Measurements from ENCODE around the gene HYAL3. TPM values are rescaled to one million over a fixed set of nuclear protein-coding genes. Genes with fewer than 3 reads are reported as not detected.
A peak's percentile ranks its signal among the peaks of the same experiment; 100 is the strongest.
"Not testable (repeated sequence)": the region's sequence is repeated elsewhere in the genome, so short reads cannot be mapped to it uniquely, and the experiment has no call there.

Gene HYAL3
- total RNA-seq, 1 experiment from 2014 or later: 3.1 TPM

GRCh38 chr3:50249457-50249856, 49.7 kb downstream of the HYAL3 start:
- H3K27me3 ChIP-seq (replicated peaks): no peaks in the 10 kb centered on the region
- no peaks in the 10 kb centered on the region for H3K9me3 ChIP-seq (replicated peaks)
- H3K4me1 ChIP-seq (replicated peaks): peaks cover 51% of the 10 kb centered on the region
- H3K27ac ChIP-seq: no peak overlapping the region
- no peak overlapping the region for H3K4me3 ChIP-seq
- DNase-seq (ENCODE audit: low read depth in 1 of 2, low spot score in 2 of 2): no peak
- peaks cover 81% of the 10 kb centered on the region for H3K36me3 ChIP-seq

GRCh38 chr3:50248387-50248786, 50.8 kb downstream of the HYAL3 start:
- peaks cover 55% of the 10 kb centered on the region for H3K4me1 ChIP-seq (replicated peaks)
- no peak overlapping the region for H3K4me3 ChIP-seq
- no peak for DNase-seq (ENCODE audit: low read depth in 1 of 2, low spot score in 2 of 2)
- no peaks in the 10 kb centered on the region for H3K9me3 ChIP-seq (replicated peaks)
- H3K27me3 ChIP-seq (replicated peaks): no peaks in the 10 kb centered on the region
- peaks cover 81% of the 10 kb centered on the region for H3K36me3 ChIP-seq
- peak overlapping the region; percentile 36 for H3K27ac ChIP-seq

- no peaks in the 10 kb centered on the region for H3K27me3 ChIP-seq (replicated peaks)
- H3K4me1 ChIP-seq (replicated peaks): peaks cover 71% of the 10 kb centered on the region
- peak; percentile 85 to 91 for DNase-seq (ENCODE audit: low read depth in 1 of 2, low spot score in 2 of 2)
- H3K9me3 ChIP-seq (replicated peaks): no peaks in the 10 kb centered on the region
- H3K27ac ChIP-seq: peak overlapping the region; percentile 71
- H3K4me3 ChIP-seq: no peak overlapping the region
- H3K36me3 ChIP-seq: peaks cover 74% of the 10 kb centered on the region
Measured at GRCh38 chr3:50246517-50246954, 52.7 kb downstream of the HYAL3 start.

GRCh38 chr3:50245831-50246516, 53.2 kb downstream of the HYAL3 start:
- DNase-seq (ENCODE audit: low read depth in 1 of 2, low spot score in 2 of 2): peak; percentile 89 to 91
- H3K27ac ChIP-seq: peak overlapping the region; percentile 71
- no peaks in the 10 kb centered on the region for H3K9me3 ChIP-seq (replicated peaks)
- peaks cover 65% of the 10 kb centered on the region for H3K4me1 ChIP-seq (replicated peaks)
- H3K27me3 ChIP-seq (replicated peaks): no peaks in the 10 kb centered on the region
- peak overlapping the region; percentile 20 for H3K4me3 ChIP-seq
- peaks cover 71% of the 10 kb centered on the region for H3K36me3 ChIP-seq

GRCh38 chr3:50245251-50245745, 53.9 kb downstream of the HYAL3 start:
- no peak overlapping the region for H3K4me3 ChIP-seq

GRCh38 chr3:50244813-50245212, 54.4 kb downstream of the HYAL3 start:
- H3K4me1 ChIP-seq (replicated peaks): peaks cover 65% of the 10 kb centered on the region
- H3K9me3 ChIP-seq (replicated peaks); H3K4me3 ChIP-seq; H3K27me3 ChIP-seq (replicated peaks); H3K27ac ChIP-seq; DNase-seq (ENCODE audit: low read depth in 1 of 2, low spot score in 2 of 2): not testable (repeated sequence)
- peaks cover 67% of the 10 kb centered on the region for H3K36me3 ChIP-seq

More at GRCh38 chr3:50245251-50245745, 53.9 kb downstream of the HYAL3 start:
- DNase-seq (ENCODE audit: low read depth in 1 of 2, low spot score in 2 of 2): no peak
- H3K27me3 ChIP-seq (replicated peaks): no peaks in the 10 kb centered on the region
- H3K36me3 ChIP-seq: peaks cover 67% of the 10 kb centered on the region
- no peaks in the 10 kb centered on the region for H3K9me3 ChIP-seq (replicated peaks)
- peaks cover 65% of the 10 kb centered on the region for H3K4me1 ChIP-seq (replicated peaks)
- H3K27ac ChIP-seq: peak overlapping the region; percentile 71

GRCh38 chr3:50243543-50243895, 55.7 kb downstream of the HYAL3 start:
- peaks cover 63% of the 10 kb centered on the region for H3K4me1 ChIP-seq (replicated peaks)
- H3K36me3 ChIP-seq: peaks cover 67% of the 10 kb centered on the region
- H3K4me3 ChIP-seq: no peak overlapping the region
- no peak for DNase-seq (ENCODE audit: low read depth in 1 of 2, low spot score in 2 of 2)
- peak overlapping the region; percentile 75 for H3K27ac ChIP-seq
- H3K9me3 ChIP-seq (replicated peaks): no peaks in the 10 kb centered on the region
- no peaks in the 10 kb centered on the region for H3K27me3 ChIP-seq (replicated peaks)

- H3K27me3 ChIP-seq (replicated peaks): no peaks in the 10 kb centered on the region
- DNase-seq (ENCODE audit: low read depth in 1 of 2, low spot score in 2 of 2): peak; percentile 54 to 75
- H3K27ac ChIP-seq: peak overlapping the region; percentile 75
- H3K4me3 ChIP-seq: no peak overlapping the region
- no peaks in the 10 kb centered on the region for H3K9me3 ChIP-seq (replicated peaks)
- H3K4me1 ChIP-seq (replicated peaks): peaks cover 63% of the 10 kb centered on the region
- H3K36me3 ChIP-seq: peaks cover 68% of the 10 kb centered on the region
Measured at GRCh38 chr3:50242851-50243542, 56.2 kb downstream of the HYAL3 start.

Other genes starting within 250 kb of the HYAL3 start
- 65.3 and 84.6 TPM in 2 replicates for gene RBM5, start 210.5 kb downstream of the HYAL3 start, total RNA-seq (2014; rRNA removed; shearing (Covaris generic))
- gene SEMA3F, start 144.1 kb downstream of the HYAL3 start, total RNA-seq (2014; rRNA removed; shearing (Covaris generic)): 0.58 and 1.9 TPM in 2 replicates
- not detected in 2 replicates for gene GNAT1, start 107.8 kb downstream of the HYAL3 start, total RNA-seq (2014; rRNA removed; shearing (Covaris generic))
- gene SLC38A3, start 94.1 kb downstream of the HYAL3 start, total RNA-seq (2014; rRNA removed; shearing (Covaris generic)): not detected in 2 replicates
- 178 and 214 TPM in 2 replicates for gene GNAI2, start 63.2 kb downstream of the HYAL3 start, total RNA-seq (2014; rRNA removed; shearing (Covaris generic))
- gene SEMA3B, start 30.3 kb downstream of the HYAL3 start, total RNA-seq (2014; rRNA removed; shearing (Covaris generic)): 2.6 and 6.5 TPM in 2 replicates
- not detected in 2 replicates for gene LSMEM2, start 20.3 kb downstream of the HYAL3 start, total RNA-seq (2014; rRNA removed; shearing (Covaris generic))
- gene IFRD2, start 7.0 kb downstream of the HYAL3 start, total RNA-seq (2014; rRNA removed; shearing (Covaris generic)): 70.9 and 81.8 TPM in 2 replicates
- gene NAA80, start within 50 bp of the HYAL3 start, total RNA-seq (2014; rRNA removed; shearing (Covaris generic)): 0.47 and 2.2 TPM in 2 replicates
- 0.18 TPM in 1 of 2 replicates, not detected in the other for gene HYAL1, start 4.2 kb upstream of the HYAL3 start, total RNA-seq (2014; rRNA removed; shearing (Covaris generic))
- gene HYAL2, start 23.3 kb upstream of the HYAL3 start, total RNA-seq (2014; rRNA removed; shearing (Covaris generic)): 27.5 and 41.9 TPM in 2 replicates
- gene TUSC2, start 28.8 kb upstream of the HYAL3 start, total RNA-seq (2014; rRNA removed; shearing (Covaris generic)): 18.7 and 46.7 TPM in 2 replicates
- 17.4 and 21.1 TPM in 2 replicates for gene RASSF1, start 41.4 kb upstream of the HYAL3 start, total RNA-seq (2014; rRNA removed; shearing (Covaris generic))
- 0.97 TPM in 1 of 2 replicates, not detected in the other for gene ZMYND10, start 46.3 kb upstream of the HYAL3 start, total RNA-seq (2014; rRNA removed; shearing (Covaris generic))
- gene NPRL2, start 51.4 kb upstream of the HYAL3 start, total RNA-seq (2014; rRNA removed; shearing (Covaris generic)): 4.9 and 9.9 TPM in 2 replicates
- gene CYB561D2, start 51.5 kb upstream of the HYAL3 start, total RNA-seq (2014; rRNA removed; shearing (Covaris generic)): 13.7 and 14.3 TPM in 2 replicates
- gene TMEM115, start 60.1 kb upstream of the HYAL3 start, total RNA-seq (2014; rRNA removed; shearing (Covaris generic)): 40.6 and 51.2 TPM in 2 replicates
- gene CACNA2D2, start 204.2 kb upstream of the HYAL3 start, total RNA-seq (2014; rRNA removed; shearing (Covaris generic)): not detected in 2 replicates